ENCODE results near the gene ZBTB7B. TPM values are rescaled to one million over a fixed set of nuclear protein-coding genes. Genes with fewer than 3 reads are reported as not detected.
"Not testable (repeated sequence)": the region's sequence is repeated elsewhere in the genome, so short reads cannot be mapped to it uniquely, and the experiment has no call there.

Gene ZBTB7B
- polyA plus RNA-seq, 2 donors: 71.7 to 95.8 TPM

GRCh38 chr1:154993572-154994268 is 8.9 kb upstream of the ZBTB7B start, which contains the start of gene LENEP:
TSS of gene LENEP (plus strand) at chr1:154993586. CDS start at chr1:154993608, 22 bp downstream.
- 76 to 79% methylated on average over 8 of the region's 8 CpGs for WGBS, 2 donors
- Histone ChIP-seq H3K36me3 (ENCODE audit: control insufficient read depth in 2 of 2, insufficient read depth in 2 of 2, low read length in 1 of 2) (peaks cover 6 to 15% of the 10 kb centered on the region in 2 donors), H3K4me1 (ENCODE audit: control insufficient read depth in 2 of 2, insufficient read depth in 2 of 2, low read length in 1 of 2) (peaks cover 0 to 2% of the 10 kb centered on the region in 2 donors), H3K27ac (ENCODE audit: low read depth in 2 of 2, low read length in 1 of 2) (peak within 1 kb of the TSS in 1 of 2 donors; percentile 27), H3K27me3 (ENCODE audit: control insufficient read depth in 1 of 2, insufficient read depth in 2 of 2, low read length in 2 of 2) (no peaks in the 10 kb centered on the region), H3K9me3 (ENCODE audit: control insufficient read depth in 2 of 2, insufficient read depth in 1 of 2, low read depth in 1 of 2, low read length in 1 of 2) (no peaks in the 10 kb centered on the region), H3K4me3 (ENCODE audit: low read depth in 1 of 2, low read length in 2 of 2) (no peak within 1 kb of the TSS)

- H3K36me3 ChIP-seq (ENCODE audit: control insufficient read depth in 2 of 2, insufficient read depth in 2 of 2, low read length in 1 of 2): peaks cover under 1 to 12% of the 10 kb centered on the region in 2 donors
- no peaks in the 10 kb centered on the region for H3K9me3 ChIP-seq (ENCODE audit: control insufficient read depth in 2 of 2, insufficient read depth in 1 of 2, low read depth in 1 of 2, low read length in 1 of 2)
- peak overlapping the region in 1 of 2 donors; percentile 27 for H3K27ac ChIP-seq (ENCODE audit: low read depth in 2 of 2, low read length in 1 of 2)
- WGBS, 2 donors: 53 to 61% methylated on average over 1 of the region's 1 CpG
- peaks cover 0 to 4% of the 10 kb centered on the region in 2 donors for H3K4me1 ChIP-seq (ENCODE audit: control insufficient read depth in 2 of 2, insufficient read depth in 2 of 2, low read length in 1 of 2)
- no peaks in the 10 kb centered on the region for H3K27me3 ChIP-seq (ENCODE audit: control insufficient read depth in 1 of 2, insufficient read depth in 2 of 2, low read length in 2 of 2)
- H3K4me3 ChIP-seq (ENCODE audit: low read depth in 1 of 2, low read length in 2 of 2): no peak overlapping the region
These were observed 8.4 kb upstream of the ZBTB7B start for GRCh38 chr1:154994269-154994587.

GRCh38 chr1:154994591-154994990 is 8.0 kb upstream of the ZBTB7B start:
- Histone ChIP-seq H3K27ac (ENCODE audit: low read depth in 2 of 2, low read length in 1 of 2) (peak overlapping the region in 1 of 2 donors; percentile 27), H3K27me3 (ENCODE audit: control insufficient read depth in 1 of 2, insufficient read depth in 2 of 2, low read length in 2 of 2) (no peaks in the 10 kb centered on the region), H3K4me3 (ENCODE audit: low read depth in 1 of 2, low read length in 2 of 2) (no peak overlapping the region), H3K4me1 (ENCODE audit: control insufficient read depth in 2 of 2, insufficient read depth in 2 of 2, low read length in 1 of 2) (peaks cover 0 to 8% of the 10 kb centered on the region in 2 donors), H3K36me3 (ENCODE audit: control insufficient read depth in 2 of 2, insufficient read depth in 2 of 2, low read length in 1 of 2) (peaks cover 0 to 9% of the 10 kb centered on the region in 2 donors), H3K9me3 (ENCODE audit: control insufficient read depth in 2 of 2, insufficient read depth in 1 of 2, low read depth in 1 of 2, low read length in 1 of 2) (no peaks in the 10 kb centered on the region)
- WGBS, 2 donors: 56 to 73% methylated on average over 3 of the region's 3 CpGs

GRCh38 chr1:154995301-154995983 is 7.2 kb upstream of the ZBTB7B start:
- not testable (repeated sequence) for H3K4me1 ChIP-seq (ENCODE audit: control insufficient read depth in 2 of 2, insufficient read depth in 2 of 2, low read length in 1 of 2); H3K4me3 ChIP-seq (ENCODE audit: low read depth in 1 of 2, low read length in 2 of 2); H3K36me3 ChIP-seq (ENCODE audit: control insufficient read depth in 2 of 2, insufficient read depth in 2 of 2, low read length in 1 of 2); H3K9me3 ChIP-seq (ENCODE audit: control insufficient read depth in 2 of 2, insufficient read depth in 1 of 2, low read depth in 1 of 2, low read length in 1 of 2); H3K27ac ChIP-seq (ENCODE audit: low read depth in 2 of 2, low read length in 1 of 2); H3K27me3 ChIP-seq (ENCODE audit: control insufficient read depth in 1 of 2, insufficient read depth in 2 of 2, low read length in 2 of 2)
- 59 to 62% methylated on average over 13 of the region's 13 CpGs for WGBS, 2 donors

GRCh38 chr1:154996966-154997701 is 5.5 kb upstream of the ZBTB7B start:
- H3K27ac ChIP-seq (ENCODE audit: low read depth in 2 of 2, low read length in 1 of 2): no peak overlapping the region
- H3K27me3 ChIP-seq (ENCODE audit: control insufficient read depth in 1 of 2, insufficient read depth in 2 of 2, low read length in 2 of 2): no peaks in the 10 kb centered on the region
- H3K4me3 ChIP-seq (ENCODE audit: low read depth in 1 of 2, low read length in 2 of 2): no peak overlapping the region
- H3K4me1 ChIP-seq (ENCODE audit: control insufficient read depth in 2 of 2, insufficient read depth in 2 of 2, low read length in 1 of 2): peaks cover 0 to 8% of the 10 kb centered on the region in 2 donors
- no peaks in the 10 kb centered on the region for H3K9me3 ChIP-seq (ENCODE audit: control insufficient read depth in 2 of 2, insufficient read depth in 1 of 2, low read depth in 1 of 2, low read length in 1 of 2)
- H3K36me3 ChIP-seq (ENCODE audit: control insufficient read depth in 2 of 2, insufficient read depth in 2 of 2, low read length in 1 of 2): no peaks in the 10 kb centered on the region
- WGBS, 2 donors: 80 to 87% methylated on average over 15 of the region's 15 CpGs

GRCh38 chr1:154998201-154998780 is 4.3 kb upstream of the ZBTB7B start:
- Histone ChIP-seq H3K4me1 (ENCODE audit: control insufficient read depth in 2 of 2, insufficient read depth in 2 of 2, low read length in 1 of 2) (peaks cover 0 to 8% of the 10 kb centered on the region in 2 donors), H3K4me3 (ENCODE audit: low read depth in 1 of 2, low read length in 2 of 2) (no peak overlapping the region), H3K27me3 (ENCODE audit: control insufficient read depth in 1 of 2, insufficient read depth in 2 of 2, low read length in 2 of 2) (no peaks in the 10 kb centered on the region), H3K9me3 (ENCODE audit: control insufficient read depth in 2 of 2, insufficient read depth in 1 of 2, low read depth in 1 of 2, low read length in 1 of 2) (no peaks in the 10 kb centered on the region), H3K27ac (ENCODE audit: low read depth in 2 of 2, low read length in 1 of 2) (no peak overlapping the region), H3K36me3 (ENCODE audit: control insufficient read depth in 2 of 2, insufficient read depth in 2 of 2, low read length in 1 of 2) (no peaks in the 10 kb centered on the region)
- WGBS, 2 donors: 75 to 81% methylated on average over 15 to 16 of the region's 16 CpGs

GRCh38 chr1:154998818-154999570 is 3.6 kb upstream of the ZBTB7B start:
- WGBS, 2 donors: 11 to 12% methylated on average over 35 to 40 of the region's 40 CpGs
- Histone ChIP-seq H3K36me3 (ENCODE audit: control insufficient read depth in 2 of 2, insufficient read depth in 2 of 2, low read length in 1 of 2) (no peaks in the 10 kb centered on the region), H3K9me3 (ENCODE audit: control insufficient read depth in 2 of 2, insufficient read depth in 1 of 2, low read depth in 1 of 2, low read length in 1 of 2) (no peaks in the 10 kb centered on the region), H3K4me3 (ENCODE audit: low read depth in 1 of 2, low read length in 2 of 2) (peak overlapping the region; percentile 26 to 95), H3K4me1 (ENCODE audit: control insufficient read depth in 2 of 2, insufficient read depth in 2 of 2, low read length in 1 of 2) (peaks cover 0 to 8% of the 10 kb centered on the region in 2 donors), H3K27me3 (ENCODE audit: control insufficient read depth in 1 of 2, insufficient read depth in 2 of 2, low read length in 2 of 2) (no peaks in the 10 kb centered on the region), H3K27ac (ENCODE audit: low read depth in 2 of 2, low read length in 1 of 2) (peak overlapping the region; percentile 97 to 98)

- no peaks in the 10 kb centered on the region for H3K27me3 ChIP-seq (ENCODE audit: control insufficient read depth in 1 of 2, insufficient read depth in 2 of 2, low read length in 2 of 2)
- peak overlapping the region; percentile 61 to 95 for H3K4me3 ChIP-seq (ENCODE audit: low read depth in 1 of 2, low read length in 2 of 2)
- H3K36me3 ChIP-seq (ENCODE audit: control insufficient read depth in 2 of 2, insufficient read depth in 2 of 2, low read length in 1 of 2): no peaks in the 10 kb centered on the region
- WGBS, 2 donors: 2% methylated on average over 46 to 50 of the region's 50 CpGs
- H3K9me3 ChIP-seq (ENCODE audit: control insufficient read depth in 2 of 2, insufficient read depth in 1 of 2, low read depth in 1 of 2, low read length in 1 of 2): no peaks in the 10 kb centered on the region
- H3K4me1 ChIP-seq (ENCODE audit: control insufficient read depth in 2 of 2, insufficient read depth in 2 of 2, low read length in 1 of 2): peaks cover 6 to 8% of the 10 kb centered on the region in 2 donors
- H3K27ac ChIP-seq (ENCODE audit: low read depth in 2 of 2, low read length in 1 of 2): peak overlapping the region; percentile 97 to 98
These were observed 2.8 kb upstream of the ZBTB7B start for GRCh38 chr1:154999571-155000410.
